Urothelium cell line (cell line): ENCODE data around the gene CAST.

Experiments used
- DNase-seq: peaks from one replicate; pipeline ENCODE4 v3.0.0; 2011; ENCODE audit warnings: low spot score, mixed read lengths
- FAIRE-seq: peaks from 2 replicates; lab custom pipeline; 2011; peaks lifted over from hg19 to GRCh38; lab: Jason Lieb, UNC

Gene CAST

GRCh38 chr5:96669909-96670308 lies 7.7 kb downstream of the CAST start:
- no peak for FAIRE-seq
- no peak for DNase-seq

- FAIRE-seq (no peak), DNase-seq (no peak)
These were observed 9.3 kb downstream of the CAST start for GRCh38 chr5:96671441-96671840.

- no peak for DNase-seq
- no peak for FAIRE-seq
These were observed 11.0 kb downstream of the CAST start for GRCh38 chr5:96673127-96673526.

GRCh38 chr5:96675882-96676281 lies 13.7 kb downstream of the CAST start:
- DNase-seq (no peak), FAIRE-seq (no peak)

GRCh38 chr5:96677496-96677895 lies 15.3 kb downstream of the CAST start:
- DNase-seq (no peak), FAIRE-seq (no peak)

GRCh38 chr5:96679293-96679692 lies 17.1 kb downstream of the CAST start:
- FAIRE-seq (no peak), DNase-seq (no peak)

- DNase-seq (no peak), FAIRE-seq (no peak)
These were observed 18.7 kb downstream of the CAST start for GRCh38 chr5:96680759-96681470.

- DNase-seq (no peak), FAIRE-seq (no peak)
These were observed 21.2 kb downstream of the CAST start for GRCh38 chr5:96683392-96683791.

- FAIRE-seq, result no peak
- no peak for DNase-seq
These were observed 21.6 kb downstream of the CAST start for GRCh38 chr5:96683810-96684209.

GRCh38 chr5:96687080-96687479 lies 24.9 kb downstream of the CAST start:
- DNase-seq, result no peak
- no peak for FAIRE-seq

- FAIRE-seq, result no peak
- DNase-seq, result peak; percentile 31
These were observed 25.8 kb downstream of the CAST start for GRCh38 chr5:96687812-96688453.

- FAIRE-seq, result no peak
- no peak for DNase-seq
These were observed 28.7 kb downstream of the CAST start for GRCh38 chr5:96690861-96691260.

GRCh38 chr5:96691503-96692303 lies 29.5 kb downstream of the CAST start:
- no peak for DNase-seq
- no peak for FAIRE-seq

- no peak for FAIRE-seq
- no peak for DNase-seq
These were observed 30.3 kb downstream of the CAST start for GRCh38 chr5:96692441-96692840.

- DNase-seq (no peak), FAIRE-seq (no peak)
These were observed 37.1 kb downstream of the CAST start for GRCh38 chr5:96699186-96699820.

- DNase-seq (peak; percentile 97), FAIRE-seq (peak; percentile 78)
These were observed 40.6 kb downstream of the CAST start for GRCh38 chr5:96702503-96703383.

GRCh38 chr5:96703384-96703920 lies 41.3 kb downstream of the CAST start:
- no peak for DNase-seq
- no peak for FAIRE-seq

GRCh38 chr5:96703995-96704394 lies 41.8 kb downstream of the CAST start:
- DNase-seq, result no peak
- FAIRE-seq, result no peak

GRCh38 chr5:96706433-96707111 lies 44.4 kb downstream of the CAST start:
- DNase-seq (no peak), FAIRE-seq (no peak)

GRCh38 chr5:96708600-96708999 lies 46.4 kb downstream of the CAST start:
- DNase-seq, result no peak
- FAIRE-seq, result no peak
